H9 (cell line): ENCODE results near the gene STYXL2. TPM values are rescaled to one million over a fixed set of nuclear protein-coding genes. Genes with fewer than 3 reads are reported as not detected.

ENCODE experiments used
- DNase-seq: peaks from one replicate; pipeline ENCODE4 v3.0.0-alpha.2; 2017
- H2AFZ ChIP-seq: one replicate; pipeline ENCODE4 v1.6.1; 2013; ENCODE audit warnings: mild to moderate bottlenecking, low read length, control low read depth, moderate library complexity
- H2AK5ac ChIP-seq: 2 replicates; pipeline ENCODE4 v1.6.1; 2013; ENCODE audit warnings: low read length, control low read depth, mixed read lengths; ENCODE audit not compliant: insufficient read length
- H2BK120ac ChIP-seq: one replicate; pipeline ENCODE4 v1.6.1; 2013; ENCODE audit warnings: low read depth, mild to moderate bottlenecking, low read length, control low read depth, inconsistent platforms; ENCODE audit not compliant: poor library complexity, severe bottlenecking
- H2BK12ac ChIP-seq: 2 replicates; pipeline ENCODE4 v1.6.1; 2013; ENCODE audit warnings: low read length, control low read depth, mixed read lengths, low read depth; ENCODE audit not compliant: insufficient read length
- H2BK15ac ChIP-seq: 2 replicates; pipeline ENCODE4 v1.6.1; 2013; ENCODE audit warnings: low read depth, low read length, control low read depth
- H2BK20ac ChIP-seq: one replicate; pipeline ENCODE4 v1.6.1; 2013; ENCODE audit warnings: low read depth, mild to moderate bottlenecking, low read length, control low read depth, inconsistent platforms; ENCODE audit not compliant: poor library complexity, severe bottlenecking
- H2BK5ac ChIP-seq: 2 replicates; pipeline ENCODE4 v1.6.1; 2013; ENCODE audit warnings: low read length, control low read depth, mixed read lengths; ENCODE audit not compliant: insufficient read length
- H3K14ac ChIP-seq: 2 replicates; pipeline ENCODE4 v1.6.1; 2013; ENCODE audit warnings: low read length, control low read depth; ENCODE audit not compliant: insufficient read depth
- H3K18ac ChIP-seq: 2 replicates; pipeline ENCODE4 v1.6.1; 2013; ENCODE audit warnings: low read depth, mild to moderate bottlenecking, mixed read lengths, low read length, control low read depth; ENCODE audit not compliant: insufficient read length
- H3K23ac ChIP-seq: 2 replicates; pipeline ENCODE4 v1.6.1; 2013; ENCODE audit warnings: low read length, control low read depth, mixed read lengths, low read depth; ENCODE audit not compliant: insufficient read length
- H3K23me2 ChIP-seq: 2 replicates; pipeline ENCODE4 v1.6.1; 2013; ENCODE audit warnings: low read depth, mild to moderate bottlenecking, mixed read lengths, low read length, control low read depth; ENCODE audit not compliant: insufficient read length, poor library complexity, severe bottlenecking
- H3K27ac ChIP-seq: 2 replicates; pipeline ENCODE4 v1.5.1; 2013; ENCODE audit warnings: low read length, control low read depth, mixed read lengths, low read depth; ENCODE audit not compliant: insufficient read length
- H3K27me3 ChIP-seq: 2 replicates; pipeline ENCODE4 v1.6.1; 2013; ENCODE audit warnings: low read length, control low read depth, inconsistent platforms; ENCODE audit not compliant: insufficient read depth
- H3K4ac ChIP-seq: 2 replicates; pipeline ENCODE4 v1.6.1; 2013; ENCODE audit warnings: low read depth, mild to moderate bottlenecking, control low read depth, inconsistent platforms, low read length, moderate library complexity
- H3K4me1 ChIP-seq: 2 replicates; pipeline ENCODE4 v1.6.1; 2013; ENCODE audit warnings: low read length, control low read depth, inconsistent platforms; ENCODE audit not compliant: insufficient read depth
- H3K4me2 ChIP-seq: 2 replicates; pipeline ENCODE4 v1.6.1; 2013; ENCODE audit warnings: low read length, control low read depth, mixed read lengths; ENCODE audit not compliant: insufficient read length, insufficient read depth
- H3K56ac ChIP-seq: 2 replicates; pipeline ENCODE4 v1.6.1; 2013; ENCODE audit warnings: low read depth, mild to moderate bottlenecking, mixed read lengths, low read length, control low read depth; ENCODE audit not compliant: insufficient read length
- H3K79me1 ChIP-seq: 2 replicates; pipeline ENCODE4 v1.6.1; 2013; ENCODE audit warnings: low read depth, mild to moderate bottlenecking, moderate library complexity, low read length, control low read depth, inconsistent platforms; ENCODE audit not compliant: insufficient read depth, poor library complexity, severe bottlenecking
- H3K79me2 ChIP-seq: 2 replicates; pipeline ENCODE4 v1.6.1; 2013; ENCODE audit warnings: low read length, control low read depth, inconsistent platforms; ENCODE audit not compliant: insufficient read depth
- H3K9ac ChIP-seq: 2 replicates; pipeline ENCODE4 v1.6.1; 2013; ENCODE audit warnings: low read length, control low read depth, mixed read lengths; ENCODE audit not compliant: insufficient read length; ENCODE audit errors: extremely low read depth
- H3K9me3 ChIP-seq: one replicate; pipeline ENCODE4 v1.6.1; 2013; ENCODE audit warnings: low read depth, low read length, inconsistent platforms; ENCODE audit not compliant: control insufficient read depth
- H3T11ph ChIP-seq: one replicate; pipeline ENCODE4 v1.6.1; 2013; ENCODE audit warnings: mild to moderate bottlenecking, low read length, control low read depth, inconsistent platforms
- H4K20me1 ChIP-seq: one replicate; pipeline ENCODE4 v1.6.1; 2013; ENCODE audit not compliant: control insufficient read depth, insufficient read length, insufficient read depth
- H4K5ac ChIP-seq: 2 replicates; pipeline ENCODE4 v1.6.1; 2013; ENCODE audit warnings: low read depth, mild to moderate bottlenecking, mixed read lengths, low read length, control low read depth; ENCODE audit not compliant: insufficient read length
- H4K8ac ChIP-seq: replicated peaks from 2 replicates; pipeline ENCODE4 v1.6.1; 2013; ENCODE audit warnings: low read length, control low read depth, mixed read lengths, low read depth; ENCODE audit not compliant: insufficient read length
- H4K91ac ChIP-seq: 2 replicates; pipeline ENCODE4 v1.6.1; 2013; ENCODE audit warnings: low read depth, mild to moderate bottlenecking, moderate library complexity, mixed read lengths, low read length, control low read depth; ENCODE audit not compliant: insufficient read length
- H3K27ac Mint-ChIP-seq, 3 experiments: 2 replicates in 2 of 3; 3 replicates in 1 of 3; pipeline ENCODE4 v1.8.0; 2020 to 2021; ENCODE audit warnings: mixed read lengths in 3 of 3, mild to moderate bottlenecking in 1 of 3, moderate library complexity in 1 of 3
- H3K27me3 Mint-ChIP-seq: 2 replicates; pipeline ENCODE4 v1.8.0; 2021; ENCODE audit warnings: low read depth, mild to moderate bottlenecking, moderate library complexity, mixed read lengths
- H3K36me3 Mint-ChIP-seq, 3 experiments: 2 replicates in 2 of 3; 3 replicates in 1 of 3; pipeline ENCODE4 v1.8.0; 2020 to 2021; ENCODE audit warnings: low read depth in 3 of 3, mixed read lengths in 3 of 3; ENCODE audit not compliant: insufficient read depth in 1 of 3
- H3K4me1 Mint-ChIP-seq, 2 experiments: 2 replicates each; pipeline ENCODE4 v1.8.0; 2020; ENCODE audit warnings: mixed read lengths in 2 of 2
- H3K4me3 Mint-ChIP-seq, 2 experiments: 2 replicates in 1 of 2; 3 replicates in 1 of 2; pipeline ENCODE4 v1.8.0; 2020 to 2021; ENCODE audit warnings: mild to moderate bottlenecking in 2 of 2, mixed read lengths in 2 of 2, moderate library complexity in 1 of 2
- H3K9me3 Mint-ChIP-seq, 2 experiments: 2 replicates in 1 of 2; 3 replicates in 1 of 2; pipeline ENCODE4 v1.8.0; 2020; ENCODE audit warnings: mild to moderate bottlenecking in 2 of 2, mixed read lengths in 2 of 2, moderate library complexity in 1 of 2
- CTCF ChIP-seq: fragments of 200-600 bp; sonication (generic); conservative IDR thresholded peaks from 3 replicates; pipeline ENCODE4 v1.8.0; 2021; ENCODE audit warnings: antibody characterized with exemption, mild to moderate bottlenecking
- WGBS: extraction: QIAGEN DNeasy Blood & Tissue Kit; methylation state at CpG from one replicate; pipeline ENCODE4 v1.1.7; 2013; ENCODE audit warnings: missing lambda C conversion rate, low lambda C conversion rate, mixed read lengths; ENCODE audit not compliant: insufficient read length; ENCODE audit errors: extremely low coverage; 5-methylcytosine and 5-hydroxymethylcytosine counted together
- total RNA-seq: library from RNA; stranded (reverse); gene quantifications from 2 replicates; pipeline ENCODE4 v1.2.1, GENCODE V29; 2021

The STYXL2 gene
- total RNA-seq, 1 experiment from 2014 or later: 0.09 TPM

- Histone ChIP-seq H4K8ac (no peak overlapping the region), H3K4me1 (peaks cover 2% of the 10 kb centered on the region), H3K27me3 (no peaks in the 10 kb centered on the region), H2AFZ (no peak overlapping the region), H2BK120ac (no peak overlapping the region), H3K56ac (no peak overlapping the region), H3K23me2 (no peaks in the 10 kb centered on the region), H3K79me2 (no peaks in the 10 kb centered on the region), H3K79me1 (no peaks in the 10 kb centered on the region), H2BK20ac (no peak overlapping the region), H2AK5ac (no peak overlapping the region), H2BK5ac (no peak overlapping the region), H3K14ac (no peak overlapping the region), H3K9ac (no peak overlapping the region), H2BK15ac (no peak overlapping the region), H3K9me3 (no peaks in the 10 kb centered on the region), H3K4me2 (no peak overlapping the region), H3K23ac (no peak overlapping the region), H3K4ac (no peak overlapping the region), H3K18ac (no peak overlapping the region), H4K5ac (no peak overlapping the region), H3T11ph (no peak overlapping the region), H4K91ac (no peak overlapping the region), H2BK12ac (no peak overlapping the region), H4K20me1 (no peaks in the 10 kb centered on the region), H3K27ac (no peak overlapping the region)
- no peak for TF ChIP-seq CTCF
- no peak overlapping the region for H3K4me3 Mint-ChIP-seq
- H3K36me3 Mint-ChIP-seq: peaks cover 0 to 1% (median 0%) of the 10 kb centered on the region in 3 experiments; a peak in 1 of 7 replicates
- H3K27ac Mint-ChIP-seq: no peak overlapping the region
- WGBS: no CpG with 5 or more reads among the region's 4 CpGs
- peaks cover 23% of the 10 kb centered on the region for H3K27me3 Mint-ChIP-seq
- peaks cover 15 to 16% of the 10 kb centered on the region in 2 experiments for H3K4me1 Mint-ChIP-seq
- H3K9me3 Mint-ChIP-seq: no peaks in the 10 kb centered on the region
- DNase-seq: no peak
Measured at GRCh38 chr1:167130829-167131510, 37.1 kb downstream of the STYXL2 start.
